GM12865 (cell line): Measurements from ENCODE around the gene RTN4RL1.

ENCODE experiments used
- DNase-seq: peaks from one replicate; pipeline ENCODE4 v3.0.0; 2010; ENCODE audit warnings: low read depth
- H3K4me3 ChIP-seq: 2 replicates; pipeline ENCODE4 v1.5.1; 2011; ENCODE audit warnings: mild to moderate bottlenecking, low read depth, low read length, control low read depth
- TF ChIP-seq, protein P1 (sequence below): IDR thresholded peaks from 2 replicates; pipeline ENCODE4 v1.5.1; 2011; ENCODE audit warnings: low read length, control low read depth, low read depth, inconsistent platforms; ENCODE audit not compliant: insufficient read depth; ENCODE audit errors: missing control alignments

The RTN4RL1 gene

DNA sequence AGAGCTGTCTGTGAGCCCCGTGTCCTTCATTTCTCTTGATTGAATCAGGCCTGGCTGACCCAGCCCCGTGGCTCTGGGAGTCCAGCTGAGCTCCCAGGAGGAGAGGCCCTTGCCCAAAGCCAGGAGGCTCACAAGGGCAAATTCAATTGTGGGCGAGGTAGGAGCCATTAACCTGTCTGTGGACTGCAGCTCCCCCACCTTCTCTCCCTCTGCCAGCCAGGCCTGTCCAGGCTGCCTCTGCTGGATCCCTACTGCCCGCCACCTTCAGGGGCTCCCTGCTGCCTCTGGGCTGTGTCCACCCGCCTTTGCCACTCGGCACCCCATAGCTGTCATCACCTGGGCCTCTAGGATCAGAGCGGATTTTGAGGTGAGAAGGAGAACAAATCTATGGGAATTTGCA, 61.9 kb downstream of the RTN4RL1 start:
- TF ChIP-seq, protein P1, sequence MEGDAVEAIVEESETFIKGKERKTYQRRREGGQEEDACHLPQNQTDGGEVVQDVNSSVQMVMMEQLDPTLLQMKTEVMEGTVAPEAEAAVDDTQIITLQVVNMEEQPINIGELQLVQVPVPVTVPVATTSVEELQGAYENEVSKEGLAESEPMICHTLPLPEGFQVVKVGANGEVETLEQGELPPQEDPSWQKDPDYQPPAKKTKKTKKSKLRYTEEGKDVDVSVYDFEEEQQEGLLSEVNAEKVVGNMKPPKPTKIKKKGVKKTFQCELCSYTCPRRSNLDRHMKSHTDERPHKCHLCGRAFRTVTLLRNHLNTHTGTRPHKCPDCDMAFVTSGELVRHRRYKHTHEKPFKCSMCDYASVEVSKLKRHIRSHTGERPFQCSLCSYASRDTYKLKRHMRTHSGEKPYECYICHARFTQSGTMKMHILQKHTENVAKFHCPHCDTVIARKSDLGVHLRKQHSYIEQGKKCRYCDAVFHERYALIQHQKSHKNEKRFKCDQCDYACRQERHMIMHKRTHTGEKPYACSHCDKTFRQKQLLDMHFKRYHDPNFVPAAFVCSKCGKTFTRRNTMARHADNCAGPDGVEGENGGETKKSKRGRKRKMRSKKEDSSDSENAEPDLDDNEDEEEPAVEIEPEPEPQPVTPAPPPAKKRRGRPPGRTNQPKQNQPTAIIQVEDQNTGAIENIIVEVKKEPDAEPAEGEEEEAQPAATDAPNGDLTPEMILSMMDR: no peak
- no peak overlapping the region for H3K4me3 ChIP-seq
- DNase-seq: no peak

DNA sequence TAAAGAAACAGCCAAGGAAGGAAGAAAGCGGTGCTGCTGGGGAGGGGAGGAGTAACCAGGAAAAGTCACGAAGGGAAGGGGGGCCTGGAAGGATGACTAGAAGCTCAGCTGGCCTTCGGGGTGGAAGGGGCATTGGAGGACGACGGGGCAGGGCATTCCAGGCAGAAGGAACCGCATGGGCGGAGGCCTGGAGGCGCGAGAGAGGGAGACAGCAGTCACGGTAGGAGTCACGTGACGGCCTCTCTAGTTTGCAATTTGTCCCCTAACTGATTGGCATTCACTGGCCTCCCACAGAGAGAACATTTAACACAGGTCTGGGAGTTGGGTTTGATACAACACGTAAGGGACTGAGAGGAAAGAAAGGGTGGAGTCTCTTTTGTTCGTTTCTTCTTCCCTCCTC, 63.9 kb downstream of the RTN4RL1 start:
- no peak overlapping the region for H3K4me3 ChIP-seq
- DNase-seq: no peak
- TF ChIP-seq, protein P1: no peak

DNA sequence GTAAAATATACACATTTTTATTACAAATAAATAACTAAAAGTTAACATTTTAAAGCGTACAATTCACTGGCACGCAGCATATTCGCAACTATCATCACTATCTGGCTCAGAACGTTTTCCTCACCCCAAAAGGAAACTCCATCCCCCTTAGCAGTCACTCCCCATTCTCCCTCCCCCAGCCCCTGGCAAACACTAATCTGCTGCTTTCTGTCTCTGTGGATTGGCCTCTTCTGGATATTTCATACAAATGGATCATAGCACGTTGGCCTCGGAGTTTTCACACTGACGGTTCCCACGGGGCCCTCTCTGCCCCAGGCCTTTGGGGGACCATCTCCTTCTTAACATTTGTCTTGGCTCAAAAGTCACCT, 64.6 kb downstream of the RTN4RL1 start:
- H3K4me3 ChIP-seq: no peak overlapping the region
- DNase-seq: no peak
- TF ChIP-seq, protein P1: no peak

DNA sequence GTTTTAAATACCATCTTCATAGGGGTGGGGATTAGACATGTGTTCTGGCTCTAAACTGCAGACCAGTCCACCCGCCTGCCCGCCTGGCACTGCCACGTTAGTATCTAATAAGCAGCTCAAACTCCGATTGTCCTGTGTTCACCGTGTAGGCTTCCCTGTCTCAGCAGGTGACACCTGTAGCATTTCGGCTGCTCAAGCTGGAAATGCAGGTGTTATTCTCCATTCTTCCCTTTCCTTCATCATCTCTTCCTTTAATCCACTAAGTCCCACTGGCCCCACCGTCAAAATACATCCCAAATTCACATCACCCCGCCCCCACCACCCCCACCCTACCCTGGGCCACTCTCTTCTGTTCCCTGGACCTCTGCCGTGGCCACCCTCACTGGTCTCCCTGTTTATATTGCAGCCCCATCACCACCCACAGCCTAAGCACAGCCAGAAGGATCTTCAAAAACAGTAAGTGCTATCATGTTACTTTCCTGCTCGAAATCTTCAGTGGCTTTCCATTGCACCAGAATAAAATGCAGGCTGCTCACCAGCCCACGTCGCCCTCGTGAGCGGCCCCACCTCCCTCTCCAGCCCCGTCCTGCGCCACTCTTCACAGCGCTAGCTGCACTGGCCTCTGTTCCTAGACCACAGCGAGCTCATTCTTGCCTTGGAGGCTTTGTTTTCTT, 65.1 kb downstream of the RTN4RL1 start:
- H3K4me3 ChIP-seq: no peak overlapping the region
- TF ChIP-seq, protein P1: no peak
- no peak for DNase-seq

DNA sequence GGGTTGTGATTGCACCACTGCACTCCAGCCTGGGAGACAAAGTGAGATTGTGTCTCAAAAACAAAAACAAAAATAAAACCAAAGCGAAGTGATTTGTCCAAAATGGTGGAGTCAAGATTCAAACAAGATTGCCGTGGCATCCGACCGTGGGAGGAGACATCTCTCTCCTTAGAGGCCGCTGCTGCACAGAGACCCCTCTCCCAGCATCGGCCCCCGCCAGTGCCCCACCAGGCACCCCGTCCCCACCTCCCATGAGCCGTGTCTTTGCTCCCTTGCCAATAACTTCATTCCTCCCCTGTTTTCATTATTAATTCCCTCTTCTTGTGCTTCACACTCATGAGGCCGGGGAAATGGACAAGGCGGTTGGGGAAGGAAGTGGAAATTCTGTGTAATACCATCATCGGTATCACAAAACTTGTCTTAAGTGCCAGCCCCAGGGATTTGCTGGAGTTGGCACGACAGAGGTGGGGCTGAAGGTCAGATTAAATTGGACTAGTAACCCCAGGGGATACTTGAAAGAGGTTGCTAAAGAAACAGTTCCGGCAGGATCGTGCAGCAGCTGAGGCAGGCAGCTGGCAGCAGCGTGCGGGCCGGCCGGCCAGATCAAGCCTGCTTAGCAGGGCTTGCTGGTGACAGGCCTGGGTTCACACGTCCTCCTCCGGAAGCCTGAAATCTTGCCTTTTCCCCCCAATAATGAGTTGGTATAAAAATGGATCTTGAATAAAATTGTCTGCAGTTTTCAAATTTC, 66.8 kb downstream of the RTN4RL1 start:
- DNase-seq: no peak
- TF ChIP-seq, protein P1: no peak
- no peak overlapping the region for H3K4me3 ChIP-seq

DNA sequence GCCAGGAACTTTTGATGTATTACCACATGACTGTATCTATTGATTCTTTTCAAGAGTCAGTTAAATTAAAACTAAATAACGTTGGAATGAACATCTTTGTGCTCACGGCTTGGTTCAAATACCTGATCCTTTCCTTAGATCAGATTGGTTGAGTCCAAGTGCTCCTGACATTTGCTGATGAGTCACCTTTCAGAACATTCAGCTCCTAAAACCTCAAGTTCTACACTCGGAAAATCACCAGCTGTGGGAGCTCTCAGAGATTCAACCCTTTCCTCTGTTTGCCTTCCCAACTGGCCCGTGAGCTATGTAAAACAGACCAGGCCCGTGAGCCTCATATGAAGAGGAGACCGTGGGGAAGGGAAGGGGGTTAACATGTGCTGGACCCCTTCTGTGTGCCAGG, 68.1 kb downstream of the RTN4RL1 start:
- no peak for DNase-seq
- TF ChIP-seq, protein P1: no peak
- no peak overlapping the region for H3K4me3 ChIP-seq
